Karpas-422 (cell line): Measurements from ENCODE around the gene IFNA7. TPM values are rescaled to one million over a fixed set of nuclear protein-coding genes. Genes with fewer than 3 reads are reported as not detected.

Experiments used
- DNase-seq: peaks from one replicate; pipeline ENCODE4 v3.0.0-alpha.2; 2015
- H2AFZ ChIP-seq: fragments of 200-600 bp; sonication (generic); 2 replicates; pipeline ENCODE4 v1.6.1; 2014; ENCODE audit warnings: antibody characterized with exemption, low read length, mixed read lengths
- H3K27ac ChIP-seq: fragments of 200-600 bp; sonication (generic); 2 replicates; pipeline ENCODE4 v1.5.1; 2014; ENCODE audit warnings: mild to moderate bottlenecking, low read length, moderate library complexity
- H3K27me3 ChIP-seq: fragments of 200-600 bp; sonication (generic); 2 replicates; pipeline ENCODE4 v1.6.1; 2014; ENCODE audit warnings: low read length, mixed read lengths
- H3K36me3 ChIP-seq: fragments of 200-600 bp; sonication (generic); 2 replicates; pipeline ENCODE4 v1.6.1; 2014; ENCODE audit warnings: low read length, mixed read lengths; ENCODE audit not compliant: insufficient read depth
- H3K4me1 ChIP-seq: fragments of 200-600 bp; sonication (generic); 2 replicates; pipeline ENCODE4 v1.6.1; 2014; ENCODE audit warnings: mild to moderate bottlenecking, low read length, mixed read lengths
- H3K4me2 ChIP-seq: fragments of 200-600 bp; sonication (generic); 2 replicates; pipeline ENCODE4 v1.6.1; 2014; ENCODE audit warnings: low read length, low read depth, mild to moderate bottlenecking; ENCODE audit not compliant: poor library complexity, severe bottlenecking
- H3K4me3 ChIP-seq: fragments of 200-600 bp; sonication (generic); 2 replicates; pipeline ENCODE4 v1.5.1; 2014; ENCODE audit warnings: mild to moderate bottlenecking, antibody characterized with exemption, low read length, mixed read lengths
- H3K79me2 ChIP-seq: fragments of 200-600 bp; sonication (generic); 2 replicates; pipeline ENCODE4 v1.6.1; 2014; ENCODE audit warnings: mild to moderate bottlenecking, low read length, mixed read lengths
- H3K9ac ChIP-seq: fragments of 200-600 bp; sonication (generic); 2 replicates; pipeline ENCODE4 v1.6.0; 2014; ENCODE audit warnings: low read length
- H3K9me2 ChIP-seq: fragments of 200-600 bp; sonication (generic), shearing (Covaris generic); replicated peaks from 2 replicates; pipeline ENCODE4 v1.6.0; 2014; ENCODE audit warnings: mild to moderate bottlenecking, low read length, moderate library complexity; ENCODE audit not compliant: insufficient read depth
- H3K9me3 ChIP-seq: fragments of 300-700, 200-600 bp; sonication (generic); 2 replicates; pipeline ENCODE4 v1.6.1; 2014; ENCODE audit warnings: low read length, mixed read lengths
- H4K20me1 ChIP-seq: fragments of 200-600 bp; sonication (generic); 2 replicates; pipeline ENCODE4 v1.6.1; 2014; ENCODE audit warnings: mild to moderate bottlenecking, antibody characterized with exemption, low read length, low read depth; ENCODE audit not compliant: insufficient read depth
- small RNA-seq: library from RNA; depleted of rRNA; stranded (forward); fragments of <200 nt; gene quantifications from one replicate; pipeline ENCODE3, GENCODE V24; 2014
- total RNA-seq: library from RNA; depleted of rRNA; stranded (reverse); fragments of >200 nt; shearing (Covaris generic); gene quantifications from 2 replicates; pipeline ENCODE4 v1.2.3, GENCODE V29; 2014; ENCODE audit warnings: low replicate concordance; rRNA removed

Gene IFNA7
- total RNA-seq, 1 experiment from 2014 or later: not detected

DNA sequence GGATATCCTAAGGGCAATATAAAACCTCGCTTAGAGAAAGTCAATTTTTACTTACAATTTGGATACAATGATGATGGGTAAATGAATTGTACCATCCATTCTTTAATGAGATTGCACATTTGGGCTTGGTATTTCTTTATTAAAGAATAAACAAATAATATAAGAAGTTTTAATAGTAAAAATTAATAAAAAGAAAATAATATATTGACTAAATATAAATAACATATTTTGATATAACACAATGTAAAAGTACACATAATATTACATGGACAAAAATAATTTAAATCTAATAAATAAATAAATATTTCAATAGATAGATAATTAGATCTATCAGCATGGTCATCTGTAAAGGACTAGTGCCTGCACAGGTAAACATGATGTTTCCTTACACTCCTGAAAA lies 36.5 kb downstream of the IFNA7 start:
- Histone ChIP-seq H3K4me2 (no peak overlapping the region), H3K9me3 (no peaks in the 10 kb centered on the region), H3K27me3 (no peaks in the 10 kb centered on the region), H3K4me1 (no peaks in the 10 kb centered on the region), H3K9me2 (no peaks in the 10 kb centered on the region), H3K36me3 (no peaks in the 10 kb centered on the region), H3K79me2 (no peaks in the 10 kb centered on the region), H3K4me3 (no peak overlapping the region), H3K27ac (no peak overlapping the region), H2AFZ (no peak overlapping the region), H3K9ac (no peak overlapping the region), H4K20me1 (no peaks in the 10 kb centered on the region)
- no peak for DNase-seq

DNA sequence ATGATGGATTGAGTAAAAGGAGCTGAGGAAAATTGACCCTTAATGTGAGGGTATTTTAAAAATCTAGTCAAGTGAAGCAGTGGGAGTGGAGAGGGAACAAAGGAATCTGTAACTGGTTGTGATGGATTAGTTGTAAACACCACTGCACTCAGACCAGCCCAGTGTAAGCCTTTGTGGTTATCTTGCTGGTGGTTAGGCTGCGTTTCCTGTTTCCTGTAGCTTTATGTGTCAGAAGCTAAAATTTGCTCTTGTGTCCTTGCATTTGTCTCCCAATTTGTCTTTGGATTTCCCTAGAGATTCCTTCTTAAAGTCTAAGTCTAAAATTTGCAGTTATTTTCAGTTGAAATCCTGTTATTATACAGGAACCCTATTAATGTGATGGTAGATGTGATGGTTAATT lies 41.8 kb downstream of the IFNA7 start:
- Histone ChIP-seq H3K4me2 (no peak overlapping the region), H4K20me1 (no peaks in the 10 kb centered on the region), H3K9me3 (no peaks in the 10 kb centered on the region), H3K9ac (no peak overlapping the region), H3K4me3 (no peak overlapping the region), H2AFZ (no peak overlapping the region), H3K4me1 (no peaks in the 10 kb centered on the region), H3K9me2 (no peaks in the 10 kb centered on the region), H3K27me3 (no peaks in the 10 kb centered on the region), H3K27ac (no peak overlapping the region), H3K79me2 (no peaks in the 10 kb centered on the region), H3K36me3 (no peaks in the 10 kb centered on the region)
- DNase-seq: no peak

DNA sequence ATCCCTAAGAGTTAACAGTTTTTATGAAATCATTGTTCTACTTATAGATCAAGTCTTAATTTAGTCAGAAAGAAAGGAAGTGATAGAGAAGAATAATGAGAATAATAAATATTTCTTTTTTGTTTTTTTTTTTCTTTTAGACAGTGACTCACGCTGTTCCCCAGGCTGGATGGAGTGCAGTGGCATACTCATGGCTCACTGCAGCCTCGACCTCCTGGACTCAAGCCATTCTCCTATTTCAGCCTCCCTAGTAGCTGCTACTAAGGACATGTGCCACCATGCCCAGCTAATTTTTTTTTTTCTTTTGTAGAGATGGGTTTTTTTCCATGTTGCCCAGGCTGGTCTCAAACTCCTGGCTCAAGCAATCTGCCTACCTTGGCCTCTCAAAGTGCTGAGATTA lies 46.5 kb downstream of the IFNA7 start:
- no peak overlapping the region for H3K4me2 ChIP-seq
- H3K27me3 ChIP-seq: no peaks in the 10 kb centered on the region
- no peaks in the 10 kb centered on the region; the same call in 1 of the 2 replicates for H4K20me1 ChIP-seq
- H3K27ac ChIP-seq: no peak overlapping the region
- no peaks in the 10 kb centered on the region for H3K9me2 ChIP-seq
- no peak overlapping the region for H2AFZ ChIP-seq
- H3K9ac ChIP-seq: no peak overlapping the region
- no peaks in the 10 kb centered on the region for H3K79me2 ChIP-seq
- H3K4me1 ChIP-seq: no peaks in the 10 kb centered on the region
- DNase-seq: no peak
- no peaks in the 10 kb centered on the region for H3K9me3 ChIP-seq
- no peaks in the 10 kb centered on the region for H3K36me3 ChIP-seq
- no peak overlapping the region for H3K4me3 ChIP-seq

DNA sequence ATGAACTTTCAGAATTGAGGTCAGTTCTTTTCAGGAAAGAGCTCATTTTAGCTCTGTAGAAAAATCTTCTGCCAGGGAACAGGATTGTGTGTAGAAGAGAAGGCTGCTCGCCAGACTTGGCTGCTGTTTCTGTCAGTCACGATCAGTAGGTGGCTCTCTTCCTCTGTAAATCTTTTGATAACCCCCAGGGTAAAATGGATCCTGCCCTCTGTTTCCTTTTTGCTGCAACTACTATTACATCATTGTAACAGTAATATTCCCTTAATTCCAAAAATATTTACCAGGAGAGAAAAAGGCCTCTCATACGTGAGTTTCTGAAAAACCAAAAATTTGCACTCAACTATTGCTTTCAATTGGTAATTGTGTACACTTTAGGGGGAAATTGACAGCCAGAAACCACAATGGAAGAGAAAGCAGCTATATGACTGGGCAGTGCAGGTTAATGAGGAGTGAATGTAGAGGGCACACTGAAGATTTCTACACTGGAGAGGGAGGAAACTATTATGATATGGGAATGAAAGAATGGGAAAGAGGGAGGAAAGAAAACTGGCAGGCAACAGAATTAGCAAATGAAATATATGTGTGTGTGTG lies 47.9 kb downstream of the IFNA7 start:
- H3K9ac ChIP-seq: no peak overlapping the region
- no peak overlapping the region for H3K4me3 ChIP-seq
- no peaks in the 10 kb centered on the region for H3K79me2 ChIP-seq
- H3K4me2 ChIP-seq: no peak overlapping the region
- no peaks in the 10 kb centered on the region for H3K36me3 ChIP-seq
- H3K27me3 ChIP-seq: no peaks in the 10 kb centered on the region
- H3K4me1 ChIP-seq: no peaks in the 10 kb centered on the region
- no peaks in the 10 kb centered on the region for H3K9me2 ChIP-seq
- H2AFZ ChIP-seq: no peak overlapping the region
- DNase-seq: no peak
- H4K20me1 ChIP-seq: no peaks in the 10 kb centered on the region; the same call in 1 of the 2 replicates
- no peaks in the 10 kb centered on the region for H3K9me3 ChIP-seq
- no peak overlapping the region for H3K27ac ChIP-seq

DNA sequence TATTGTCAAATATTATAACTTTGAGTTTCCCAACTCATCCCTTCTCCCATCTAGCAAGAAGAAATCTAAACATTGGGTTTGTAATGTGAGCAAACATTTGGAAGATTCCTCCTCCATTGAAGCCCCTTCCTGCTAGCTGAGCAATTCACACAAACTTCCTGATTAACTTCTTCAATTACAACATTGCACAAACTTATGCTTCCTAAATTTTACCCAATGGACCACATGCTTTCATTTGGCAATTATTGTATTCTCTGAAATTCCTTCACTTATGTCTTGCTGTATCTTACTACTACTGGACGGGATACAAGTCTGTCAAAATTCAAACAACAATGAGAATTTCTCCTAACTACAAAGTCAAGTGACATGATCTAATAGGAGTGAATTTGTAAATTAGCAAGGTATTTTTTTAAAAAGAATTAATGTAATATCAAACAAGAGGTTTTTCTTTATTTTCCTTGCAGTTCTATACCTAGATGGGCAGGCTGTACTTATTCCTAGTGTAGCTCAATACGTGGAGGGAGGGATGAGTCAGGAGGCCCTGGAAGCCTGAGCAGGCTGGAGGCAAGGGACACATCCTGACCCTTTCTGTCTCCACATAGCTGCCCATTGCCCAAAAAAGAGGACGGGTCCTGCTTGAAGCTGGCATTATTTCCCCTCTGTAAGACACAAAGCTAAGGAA lies 48.5 kb downstream of the IFNA7 start:
- Histone ChIP-seq H3K4me1 (no peaks in the 10 kb centered on the region), H4K20me1 (no peaks in the 10 kb centered on the region; the same call in 1 of the 2 replicates), H3K27ac (no peak overlapping the region), H3K36me3 (no peaks in the 10 kb centered on the region), H2AFZ (no peak overlapping the region), H3K9me2 (no peaks in the 10 kb centered on the region), H3K79me2 (no peaks in the 10 kb centered on the region), H3K4me2 (no peak overlapping the region), H3K9ac (no peak overlapping the region), H3K4me3 (no peak overlapping the region), H3K27me3 (no peaks in the 10 kb centered on the region), H3K9me3 (no peaks in the 10 kb centered on the region)
- no peak for DNase-seq

Small RNAs within 50 kb of the gene (small RNA-seq; reads per million reads assigned to genes)
- gene RF00019: not detected

Other genes with a start within 250 kb of the IFNA7 start
- gene HACD4, start 170.6 kb downstream of the IFNA7 start, total RNA-seq: 0.83 and 2.9 TPM in 2 replicates
- 0.51 TPM in 1 of 2 replicates, not detected in the other for gene IFNB1, start 124.3 kb downstream of the IFNA7 start, total RNA-seq
- not detected in 2 replicates for gene IFNW1, start 60.4 kb downstream of the IFNA7 start, total RNA-seq
- not detected in 2 replicates for gene IFNA21, start 35.5 kb downstream of the IFNA7 start, total RNA-seq
- not detected in 2 replicates for gene IFNA4, start 14.6 kb downstream of the IFNA7 start, total RNA-seq
- not detected in 2 replicates for gene IFNA10, start 4.9 kb upstream of the IFNA7 start, total RNA-seq
- gene IFNA16, start 15.1 kb upstream of the IFNA7 start, total RNA-seq: not detected in 2 replicates
- gene IFNA17, start 26.0 kb upstream of the IFNA7 start, total RNA-seq: not detected in 2 replicates
- not detected in 2 replicates for gene IFNA14, start 37.8 kb upstream of the IFNA7 start, total RNA-seq
- gene IFNA5, start 103.1 kb upstream of the IFNA7 start, total RNA-seq: not detected in 2 replicates
- 14.0 and 21.2 TPM in 2 replicates for gene KLHL9, start 133.2 kb upstream of the IFNA7 start, total RNA-seq
- not detected in 2 replicates for gene IFNA6, start 148.7 kb upstream of the IFNA7 start, total RNA-seq
- not detected in 2 replicates for gene IFNA13, start 165.9 kb upstream of the IFNA7 start, total RNA-seq
- gene IFNA2, start 183.2 kb upstream of the IFNA7 start, total RNA-seq: not detected in 2 replicates
- not detected in 2 replicates for gene IFNA8, start 206.9 kb upstream of the IFNA7 start, total RNA-seq
- gene IFNA1, start 238.2 kb upstream of the IFNA7 start, total RNA-seq: not detected in 2 replicates